Stimulated activated CD4-positive, alpha-beta T cell treated with anti-CD3 and anti-CD28 coated beads, Interleukin-12 subunit alpha, Interleukin-12 subunit beta, amount 100 ng/mL, for 48 hours (primary cell): ENCODE data around the gene PATE1.
"Not testable (repeated sequence)": the region's sequence is repeated elsewhere in the genome, so short reads cannot be mapped to it uniquely, and the experiment has no call there.

Experiments
- DNase-seq, 3 donors: peaks; one replicate each; pipeline ENCODE4 v3.0.0-alpha.2; 2020; ENCODE audit warnings: low read depth in 2 of 3, low spot score in 1 of 3

PATE1 gene, protein sequence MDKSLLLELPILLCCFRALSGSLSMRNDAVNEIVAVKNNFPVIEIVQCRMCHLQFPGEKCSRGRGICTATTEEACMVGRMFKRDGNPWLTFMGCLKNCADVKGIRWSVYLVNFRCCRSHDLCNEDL

DNA sequence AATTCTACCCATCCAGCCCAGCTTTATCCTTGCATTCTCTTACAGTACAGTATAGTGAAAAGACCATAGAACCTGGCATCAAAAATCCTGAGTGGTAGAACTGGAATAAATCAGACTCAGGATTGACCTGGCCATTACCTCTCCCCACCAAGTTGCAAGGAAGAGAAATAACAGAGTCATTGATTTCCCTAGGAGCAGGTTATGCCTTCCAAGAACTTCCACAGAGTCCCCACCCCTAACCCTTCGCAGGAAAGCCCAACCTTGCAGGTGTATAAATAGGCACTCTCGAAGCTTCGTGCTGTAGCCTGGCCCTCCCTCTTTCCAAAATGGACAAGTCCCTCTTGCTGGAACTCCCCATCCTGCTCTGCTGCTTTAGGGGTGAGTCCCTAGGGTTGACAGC is at the start of gene PATE1:
PATE1 (plus strand) TSS at position 301 of the 400 bp plus-strand sequence; CDS start at position 327, 26 bp downstream.
- DNase-seq, result no peak

DNA sequence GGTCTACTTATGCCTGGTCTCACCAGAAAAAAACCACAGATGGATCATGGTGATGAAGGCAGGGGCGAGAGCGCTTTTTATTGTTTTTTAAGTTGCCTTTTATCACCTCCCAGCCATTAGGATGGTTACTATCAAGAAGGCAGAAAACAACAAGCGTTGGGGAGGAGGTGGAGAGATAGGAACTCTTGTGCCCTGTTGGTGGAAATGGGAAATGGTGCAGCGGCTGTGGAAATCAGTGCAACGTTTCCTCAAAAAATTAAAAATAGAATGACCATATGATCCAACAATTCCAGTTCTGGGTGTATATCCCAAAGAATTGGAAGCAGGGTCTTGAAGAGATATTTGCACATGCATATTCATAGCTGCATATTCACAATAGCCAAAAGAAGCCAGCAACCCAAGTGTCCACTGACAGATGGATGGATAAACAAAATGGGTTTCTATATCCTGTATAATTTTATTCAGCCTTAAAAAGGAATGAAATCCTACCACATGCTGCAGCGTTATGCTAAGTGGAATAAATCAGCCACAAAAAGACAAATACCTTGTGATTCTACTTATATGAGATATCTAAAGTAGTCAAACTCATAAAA is 45.0 kb upstream of the PATE1 start:
- DNase-seq, result no peak

DNA sequence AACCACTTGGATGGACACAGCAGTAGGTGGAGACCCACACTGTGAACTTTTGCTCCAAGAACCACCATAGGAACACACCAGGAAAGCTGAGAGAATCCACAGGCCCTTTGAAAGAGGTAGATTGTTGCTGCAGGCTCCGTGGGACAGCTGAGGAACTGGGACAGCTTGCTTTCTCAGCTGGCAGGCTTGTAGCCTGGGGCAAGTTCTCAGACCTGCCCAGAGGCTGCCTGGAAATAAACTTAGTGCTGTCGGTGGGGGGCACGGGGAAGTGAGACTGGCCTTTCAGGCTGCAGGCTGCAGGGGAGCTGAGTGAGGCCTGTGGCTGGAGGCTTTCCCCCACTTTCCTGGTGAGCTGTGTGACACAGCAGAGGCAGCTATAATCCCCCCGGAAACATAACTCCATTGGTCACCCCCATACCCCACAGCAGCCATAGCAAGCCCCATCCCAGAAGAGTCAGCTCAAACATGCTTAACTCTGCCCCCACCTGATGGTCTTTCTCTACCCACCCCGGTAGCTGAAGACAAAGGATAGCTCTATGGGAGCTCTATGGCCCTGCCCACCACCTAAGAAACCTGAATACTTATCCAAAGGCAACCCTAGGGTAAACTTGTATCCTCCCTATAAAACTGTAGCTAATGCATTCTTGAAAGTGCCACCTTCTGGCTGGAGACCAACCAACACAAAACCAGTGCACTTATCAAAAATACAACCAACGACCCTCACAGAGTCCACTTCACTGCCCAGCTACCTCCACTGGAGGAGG is 44.0 kb upstream of the PATE1 start:
- no peak for DNase-seq

DNA sequence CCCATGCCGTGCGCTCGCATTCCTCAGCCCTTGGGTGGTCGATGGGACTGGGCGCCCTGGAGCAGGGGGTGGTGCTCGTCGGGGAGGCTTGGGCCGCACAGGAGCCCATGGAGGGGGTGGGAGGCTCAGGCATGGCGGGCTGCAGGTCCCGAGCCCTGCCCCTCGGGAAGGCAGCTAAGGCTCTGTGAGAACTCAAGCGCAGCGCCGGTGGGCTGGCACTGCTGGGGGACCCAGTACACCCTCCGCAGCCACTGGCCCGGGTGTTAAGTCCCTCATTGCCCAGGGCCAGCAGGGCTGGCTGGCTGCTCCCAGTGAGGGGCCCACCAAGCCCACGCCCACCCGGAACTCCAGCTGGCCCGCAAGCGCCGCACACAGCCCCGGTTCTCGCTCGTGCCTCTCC is 41.4 kb upstream of the PATE1 start:
- not testable (repeated sequence) for DNase-seq

DNA sequence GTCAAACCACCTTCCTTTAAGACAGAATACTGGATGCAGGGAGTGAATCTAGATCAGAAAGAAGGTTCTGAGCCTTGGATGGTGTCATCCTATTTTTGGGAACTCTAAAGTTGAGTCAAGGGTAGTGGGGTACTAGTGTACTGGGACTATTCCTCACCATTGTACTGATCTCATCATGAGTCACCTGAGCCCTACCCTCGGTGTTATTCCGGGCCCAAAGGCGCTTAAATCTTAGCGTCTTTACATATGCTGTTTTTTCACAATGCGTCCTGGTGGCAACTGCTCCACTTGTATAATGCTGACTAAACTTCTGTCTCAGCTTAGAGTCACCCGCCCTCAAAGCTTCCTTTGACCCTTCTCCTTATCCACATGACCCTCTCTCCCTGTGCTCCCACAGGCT is 25.3 kb upstream of the PATE1 start:
- DNase-seq, result no peak

DNA sequence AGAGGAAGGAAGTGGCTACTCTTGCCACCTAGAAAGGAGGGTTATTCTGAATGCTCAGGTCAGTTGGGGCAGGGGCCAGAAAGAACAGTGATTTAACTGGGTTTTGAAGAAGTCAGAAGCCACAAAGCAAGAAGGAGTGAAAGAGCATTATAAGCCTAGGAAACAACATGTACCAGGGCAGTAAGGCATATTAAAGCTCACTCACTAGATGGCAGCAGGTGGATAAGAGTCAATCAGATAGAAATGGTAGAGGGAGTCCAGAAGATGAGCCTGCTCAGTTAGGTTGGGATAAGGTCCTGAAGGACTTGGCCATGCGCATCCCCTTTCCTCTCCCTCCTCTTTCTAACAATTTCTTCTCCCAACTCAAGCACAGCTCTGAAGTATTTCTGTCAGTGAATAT is 22.0 kb upstream of the PATE1 start:
- DNase-seq, result no peak

DNA sequence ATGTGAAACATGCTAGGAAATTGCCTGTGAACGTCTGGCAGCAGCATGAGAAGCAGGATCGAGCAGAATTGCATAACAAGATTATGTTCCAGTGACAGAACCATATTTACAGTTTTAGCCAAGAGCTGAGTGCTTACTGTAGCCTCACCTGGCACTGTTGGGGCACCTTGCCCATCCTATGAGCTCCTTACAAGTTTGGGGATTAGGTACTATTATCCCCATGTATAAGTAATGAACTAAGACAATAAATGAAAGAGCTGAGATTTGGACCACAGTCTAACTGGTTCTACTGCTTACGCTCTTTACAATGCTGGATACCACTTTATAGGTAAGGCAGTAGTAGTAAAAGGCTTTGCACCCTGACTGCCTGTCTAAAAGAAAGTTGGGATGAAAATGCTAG is 17.1 kb upstream of the PATE1 start:
- DNase-seq, result no peak

DNA sequence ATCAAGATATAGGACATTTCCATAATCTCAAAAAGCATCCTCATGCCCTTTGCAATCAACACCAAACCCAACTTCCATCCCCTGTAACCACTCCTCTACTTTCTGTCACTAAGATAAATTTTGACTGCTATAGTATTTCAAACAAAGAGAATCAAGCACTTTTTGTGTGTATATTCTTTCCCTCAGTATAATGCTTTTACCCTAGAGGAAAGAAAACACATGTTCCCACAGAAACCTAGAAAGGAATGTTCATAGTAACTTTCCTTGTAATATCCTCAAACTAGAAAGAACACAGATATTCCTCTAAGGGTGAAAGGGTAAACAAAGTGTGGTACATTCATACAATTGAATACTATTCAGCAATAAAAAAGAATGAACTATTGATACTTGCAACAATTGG is 5.5 kb upstream of the PATE1 start:
- no peak for DNase-seq

DNA sequence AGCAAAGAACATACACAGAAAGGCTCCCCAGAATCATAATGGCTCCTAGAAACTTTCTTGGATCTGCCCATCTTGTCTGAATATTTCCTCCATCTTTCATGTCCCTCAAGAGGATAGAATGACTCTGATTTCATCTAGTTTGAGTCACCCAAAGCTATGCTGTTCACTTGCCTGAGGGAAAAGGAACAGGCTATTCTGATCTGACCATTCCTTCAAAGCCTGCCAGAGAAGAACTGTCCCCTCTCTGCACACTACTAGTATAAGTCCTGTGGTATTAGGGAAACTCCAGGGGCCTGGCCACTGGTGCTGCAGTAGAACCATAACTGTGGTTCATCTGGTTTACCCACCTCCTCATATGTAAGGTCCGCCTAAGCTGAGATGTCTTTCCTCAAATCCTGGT is 2.4 kb upstream of the PATE1 start:
- DNase-seq, result no peak

DNA sequence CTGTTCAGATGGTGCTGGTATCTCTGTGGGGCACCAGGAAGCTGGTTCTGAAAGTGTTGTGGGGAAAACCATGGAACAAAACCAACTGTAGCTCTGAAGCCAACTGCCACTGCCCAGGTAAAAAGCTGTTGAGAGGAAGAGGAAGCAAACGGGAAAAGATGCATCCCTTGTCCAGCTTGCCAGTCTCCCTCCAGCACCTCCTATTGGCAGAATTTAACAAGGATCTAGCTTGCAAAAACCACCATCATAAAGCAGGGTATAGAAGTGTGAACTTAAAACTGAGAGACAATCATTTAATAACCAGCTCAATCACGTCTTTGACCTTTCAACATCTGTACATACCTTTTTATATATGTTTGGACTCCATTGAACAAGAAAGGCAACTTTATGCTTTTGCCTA is 4.5 kb downstream of the PATE1 start:
- no peak for DNase-seq

DNA sequence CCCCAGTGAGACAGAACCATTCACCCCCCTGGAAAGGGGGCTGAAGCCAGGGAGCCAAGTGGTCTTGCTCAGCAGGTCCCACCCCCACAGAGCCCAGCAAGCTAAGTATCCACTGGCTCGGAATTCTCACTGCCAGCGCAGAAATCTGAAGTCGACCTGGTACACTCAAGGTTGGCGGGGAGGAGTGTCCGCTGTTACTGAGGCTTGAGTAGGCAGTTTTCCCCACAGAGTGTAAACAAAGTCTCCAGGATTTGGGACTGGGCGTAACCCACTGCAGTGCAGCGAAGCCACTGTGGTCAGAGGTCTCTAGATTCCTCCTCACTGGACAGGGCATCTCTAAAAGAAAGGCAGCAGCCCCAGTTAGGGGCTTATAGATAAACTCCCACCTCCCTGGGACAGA is 10.0 kb downstream of the PATE1 start:
- no peak for DNase-seq

DNA sequence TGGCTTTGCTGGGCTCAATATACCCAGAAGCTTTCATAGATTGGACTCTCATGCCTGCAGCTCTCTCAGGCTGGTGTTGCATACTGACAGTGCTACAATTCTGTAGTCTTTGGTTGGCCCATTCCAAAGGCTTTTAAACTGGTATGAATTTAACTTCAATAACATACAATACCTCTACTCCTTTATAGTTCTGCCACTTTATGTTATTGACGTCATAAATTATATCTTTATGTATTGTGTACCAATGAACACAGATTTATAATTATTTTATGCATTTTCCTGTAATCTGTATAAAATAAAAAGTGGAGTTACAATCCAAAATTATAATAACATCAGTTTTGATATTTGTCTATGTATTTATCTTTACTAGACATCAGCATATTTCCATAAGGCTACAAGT is 16.4 kb downstream of the PATE1 start:
- no peak for DNase-seq

DNA sequence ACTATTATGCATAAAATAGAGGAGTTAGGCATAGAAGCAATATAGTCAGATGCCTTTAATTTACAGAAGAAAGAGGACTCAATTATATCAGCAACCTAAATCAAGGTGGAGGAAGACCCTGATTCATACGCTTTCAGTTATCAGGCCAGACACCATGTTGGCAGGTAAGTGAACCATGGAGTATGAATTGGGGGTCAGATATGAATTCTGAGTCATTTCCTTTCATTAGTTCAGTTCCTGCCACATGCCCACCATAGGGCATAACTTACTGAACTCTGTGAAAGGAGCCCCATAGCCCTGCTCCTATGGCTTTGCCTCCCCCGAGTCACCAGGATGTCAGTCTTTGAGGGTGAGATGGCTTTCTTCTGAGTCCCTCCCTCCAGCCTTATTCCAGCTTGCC is 17.4 kb downstream of the PATE1 start:
- DNase-seq, result no peak

DNA sequence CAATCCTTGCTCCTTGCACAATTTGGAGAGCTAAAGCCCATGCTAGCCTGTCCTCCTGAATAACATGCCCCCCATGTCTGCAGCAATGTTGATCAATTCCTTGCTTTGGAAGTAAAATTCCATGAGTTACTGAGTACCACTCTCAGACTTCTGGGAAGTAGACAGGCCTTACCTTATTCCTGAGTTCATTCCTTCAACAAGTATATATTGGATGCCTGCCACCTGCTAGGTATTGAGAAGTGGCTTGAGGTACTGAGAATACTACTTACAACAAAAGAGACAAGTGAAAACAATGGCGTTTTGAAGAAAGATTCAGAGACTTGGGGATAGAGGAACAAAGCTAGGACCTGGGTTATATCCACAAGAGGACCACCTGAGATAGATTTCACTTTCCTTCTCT is 20.2 kb downstream of the PATE1 start:
- no peak for DNase-seq

DNA sequence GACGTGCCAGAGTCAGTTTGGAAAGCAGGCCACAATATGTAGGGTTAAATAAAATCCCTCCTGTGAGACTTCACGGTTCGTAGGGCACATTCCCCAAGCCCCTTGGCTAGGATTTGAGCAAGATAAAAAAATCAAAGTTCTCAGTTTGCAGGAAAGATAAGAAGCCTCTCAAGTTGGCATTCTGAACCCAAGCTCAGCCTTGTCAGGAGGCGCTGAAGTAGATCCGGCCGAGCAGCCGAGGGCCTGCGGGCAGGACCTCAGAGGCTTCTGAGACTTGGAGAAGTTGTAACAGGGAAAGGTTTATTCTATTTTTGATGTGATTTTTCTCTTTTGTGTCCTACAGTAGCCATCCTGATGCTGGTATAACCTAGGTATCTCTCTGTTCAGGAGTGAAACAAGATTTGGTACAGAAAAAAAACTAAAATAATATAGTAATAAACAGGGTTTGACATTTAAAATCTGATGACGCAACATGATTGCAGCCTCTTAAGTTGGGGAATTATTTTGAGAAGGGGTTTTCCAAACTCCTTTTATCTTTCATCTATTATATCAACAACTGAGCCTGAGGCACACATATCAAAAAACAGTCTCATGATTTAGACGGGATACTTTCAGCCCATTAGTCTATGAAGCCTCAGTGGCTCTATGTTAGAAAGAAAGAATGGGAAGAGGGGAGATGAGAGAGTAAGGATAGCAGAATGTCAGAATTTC is 22.4 kb downstream of the PATE1 start:
- no peak for DNase-seq

DNA sequence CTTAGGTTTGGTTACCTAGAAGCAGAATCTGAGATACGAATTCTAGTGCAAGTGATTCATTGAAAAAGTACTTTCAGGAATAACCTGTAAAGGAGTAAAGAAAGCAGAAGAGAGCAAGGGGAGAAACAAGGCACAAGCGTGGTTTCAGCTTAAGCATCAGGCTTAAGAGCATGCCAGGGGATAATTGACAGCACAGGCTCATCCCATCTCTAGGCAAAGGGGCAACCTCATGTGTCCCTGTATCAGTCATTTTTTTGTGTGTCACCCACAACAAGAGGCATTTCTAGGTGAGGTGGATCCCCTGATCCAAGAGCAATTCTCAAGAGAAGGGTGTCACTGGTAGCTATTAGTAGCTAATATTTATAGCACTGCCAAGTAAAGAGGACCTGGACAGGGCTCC is 24.5 kb downstream of the PATE1 start:
- DNase-seq, result no peak

DNA sequence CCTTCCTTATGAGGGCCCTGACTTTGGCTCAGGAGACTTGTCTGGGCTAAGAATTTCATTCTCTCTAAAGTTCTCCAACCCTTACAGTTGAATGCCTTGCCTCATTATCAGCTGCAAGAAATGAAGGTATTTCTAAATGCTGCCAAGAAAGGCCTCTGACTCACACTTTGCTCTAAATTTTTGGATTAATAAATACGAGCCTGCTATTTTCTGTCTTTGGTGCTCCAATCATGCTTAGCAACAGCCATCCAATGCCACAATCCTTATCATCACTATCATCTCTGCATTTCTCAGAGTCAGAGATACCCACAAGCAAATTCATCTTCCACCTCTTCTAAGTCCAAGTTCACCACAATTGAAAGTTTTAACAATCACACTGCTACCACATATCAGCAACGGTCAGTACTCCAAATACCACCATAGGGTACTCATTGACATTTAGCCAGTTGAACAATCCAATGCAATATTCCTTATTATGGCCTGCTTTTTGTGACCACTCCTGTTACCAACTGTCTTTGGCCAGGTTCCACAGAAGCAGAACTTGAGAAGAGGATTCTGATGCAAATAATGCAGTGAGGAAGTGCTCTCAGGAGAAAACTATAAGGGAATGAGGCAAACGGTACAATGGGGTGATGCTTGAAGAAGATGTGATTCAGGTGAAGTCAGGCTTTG is 26.9 kb downstream of the PATE1 start:
- no peak for DNase-seq

DNA sequence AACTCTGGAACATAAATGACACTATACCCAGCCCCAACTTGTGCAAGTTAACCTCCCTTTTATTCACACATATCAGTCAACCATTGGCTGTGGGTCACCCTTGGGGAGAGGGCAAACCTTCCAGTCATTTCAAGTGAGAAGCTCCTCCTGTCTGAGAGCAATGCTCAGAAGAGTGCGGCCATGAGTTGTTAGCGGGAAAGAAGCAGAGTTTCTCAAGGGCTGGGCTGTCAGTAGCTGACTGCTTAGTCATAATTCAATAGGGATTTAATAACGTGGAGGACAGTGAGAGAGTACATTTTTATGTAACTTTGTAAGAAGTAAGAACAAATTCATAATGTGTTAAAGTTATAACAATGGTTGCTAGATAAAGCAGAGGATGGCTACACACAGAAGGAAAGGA is 27.4 kb downstream of the PATE1 start:
- no peak for DNase-seq

DNA sequence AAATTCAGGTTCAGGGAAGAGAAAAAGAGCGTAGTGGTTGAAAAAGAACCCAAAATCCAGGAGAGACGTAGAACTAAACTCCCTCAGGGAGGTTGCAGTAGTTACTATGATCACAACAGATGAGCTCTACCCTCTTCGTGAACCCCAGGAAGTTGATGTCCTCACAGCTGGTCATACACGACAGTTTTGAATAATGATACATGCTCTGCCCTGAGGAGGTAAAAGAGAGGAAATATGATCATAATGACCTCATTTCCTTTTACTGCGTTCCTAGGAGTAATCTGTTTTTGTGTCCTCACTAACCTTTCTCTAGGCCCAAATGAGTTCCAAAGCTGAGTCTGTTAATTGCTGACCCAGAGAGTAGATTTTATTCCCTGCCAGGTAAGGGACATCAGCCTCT is 31.2 kb downstream of the PATE1 start:
- no peak for DNase-seq

DNA sequence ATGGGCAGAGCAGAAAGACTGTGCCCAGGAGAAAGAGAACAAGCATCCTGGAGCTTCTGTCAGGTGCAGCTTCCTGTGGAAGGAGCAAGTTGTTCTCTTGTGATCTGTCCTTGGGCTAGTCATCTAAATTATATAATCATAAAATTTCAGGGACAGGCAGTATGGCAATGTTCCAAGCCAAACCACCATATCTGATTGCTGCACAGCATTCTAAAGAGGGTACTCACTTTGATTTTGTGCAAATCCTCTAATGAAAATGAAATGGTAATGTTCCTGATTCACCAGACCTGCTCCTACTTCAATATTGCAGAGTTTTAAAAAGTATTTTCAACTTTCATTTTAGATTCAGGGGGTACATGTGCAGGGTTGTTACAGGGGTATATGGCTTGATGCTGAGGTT is 32.6 kb downstream of the PATE1 start, which contains the start of gene PATE2:
PATE2 (minus strand) TSS at position 101 of the 400 bp plus-strand sequence; CDS start at position 46, 55 bp downstream.
- no peak for DNase-seq

DNA sequence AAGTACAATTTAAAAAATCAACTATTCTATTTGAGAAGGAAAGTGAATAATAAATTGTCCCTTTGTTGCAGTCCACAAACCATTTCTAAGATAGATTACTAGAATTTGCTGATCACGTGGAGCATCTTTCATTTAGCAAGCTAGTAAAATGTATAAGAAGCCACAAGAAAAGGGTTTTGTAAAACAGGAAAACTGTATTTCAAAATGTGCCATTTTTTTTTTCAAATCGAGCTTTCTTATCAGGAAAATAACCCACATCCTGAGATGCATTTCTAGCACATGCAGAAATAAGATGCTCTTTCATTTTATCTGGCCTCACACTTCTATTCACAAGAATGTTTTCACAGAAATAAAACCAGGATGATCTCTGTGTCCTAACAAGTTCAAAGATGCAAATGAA is 38.6 kb downstream of the PATE1 start:
- no peak for DNase-seq

DNA sequence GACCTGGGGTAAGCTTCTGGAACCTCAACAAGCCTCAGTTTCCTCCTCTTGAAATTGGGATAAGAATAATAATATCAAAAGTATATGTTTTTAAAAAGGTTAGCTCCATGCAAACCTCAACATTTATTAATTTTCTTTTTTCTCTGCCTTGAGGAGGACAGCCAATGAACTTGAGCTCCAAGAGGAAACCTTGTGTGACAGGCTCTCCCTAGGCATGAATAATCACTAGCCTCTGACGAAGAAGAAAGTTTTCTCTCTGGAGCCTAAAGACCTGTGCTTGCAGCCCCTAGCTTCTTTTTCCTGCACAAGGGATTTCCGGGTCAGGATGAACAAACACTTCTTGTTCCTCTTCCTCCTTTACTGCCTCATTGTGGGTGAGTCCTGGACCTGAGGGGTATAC is 41.7 kb downstream of the PATE1 start, which contains the start of gene PATE3:
PATE3 (plus strand) TSS at position 301 of the 400 bp plus-strand sequence; CDS start at position 326, 25 bp downstream.
- DNase-seq, result no peak
